SK-N-SH treated with all-trans-retinoic acid at 6 μM for 48 hours (cell line): ENCODE measurements around the gene R3HDM2.

ENCODE experiments used
- ATAC-seq: fragments of 200-7000 bp; cut with Tn5 transposase; 3 replicates; pipeline ENCODE4 v1.9.1; 2020; ENCODE audit warnings: mild to moderate bottlenecking, moderate library complexity
- ARNTL ChIP-seq: fragments of 450-650 bp; formaldehyde crosslinking; IDR thresholded peaks from 2 replicates; pipeline ENCODE4 v1.5.0; 2020; ENCODE audit warnings: low read depth, mild to moderate bottlenecking, moderate library complexity, borderline replicate concordance
- BACH2 ChIP-seq: fragments of 250-450 bp; sonication (Bioruptor Pico); IDR thresholded peaks from 2 replicates; pipeline ENCODE4 v1.9.0; 2021; ENCODE audit warnings: mild to moderate bottlenecking, borderline replicate concordance
- CREB5 ChIP-seq: fragments of 250-450 bp; sonication (Bioruptor Pico); IDR thresholded peaks from 2 replicates; pipeline ENCODE4 v1.5.1; 2020; ENCODE audit warnings: low read depth, mild to moderate bottlenecking, moderate library complexity
- CSDC2 ChIP-seq: fragments of 250-450 bp; sonication (Bioruptor Pico); IDR thresholded peaks from 2 replicates; pipeline ENCODE4 v1.5.0; 2020; ENCODE audit warnings: mild to moderate bottlenecking, moderate library complexity
- CSRNP3 ChIP-seq: fragments of 250-450 bp; sonication (Bioruptor Pico); IDR thresholded peaks from 2 replicates; pipeline ENCODE4 v1.5.1; 2021; ENCODE audit warnings: mild to moderate bottlenecking, moderate library complexity
- ESRRG ChIP-seq: fragments of 250-450 bp; sonication (Bioruptor Pico); IDR thresholded peaks from 2 replicates; pipeline ENCODE4 v1.6.1; 2021; ENCODE audit warnings: mild to moderate bottlenecking
- GLIS3 ChIP-seq: fragments of 250-450 bp; sonication (Bioruptor Pico); IDR thresholded peaks from 2 replicates; pipeline ENCODE4 v1.5.0; 2020; ENCODE audit warnings: mild to moderate bottlenecking, moderate library complexity
- ISL1 ChIP-seq: fragments of 250-450 bp; sonication (Bioruptor Pico); IDR thresholded peaks from 2 replicates; pipeline ENCODE4 v2.1.2; 2022; ENCODE audit warnings: mild to moderate bottlenecking, moderate library complexity
- OSR1 ChIP-seq: fragments of 250-450 bp; sonication (Bioruptor Pico); IDR thresholded peaks from 2 replicates; pipeline ENCODE4 v1.8.0; 2022; ENCODE audit warnings: moderate library complexity, mild to moderate bottlenecking, inconsistent platforms
- PATZ1 ChIP-seq: fragments of 250-450 bp; sonication (Bioruptor Pico); IDR thresholded peaks from 2 replicates; pipeline ENCODE4 v1.8.0; 2020; ENCODE audit warnings: mild to moderate bottlenecking, moderate library complexity, borderline replicate concordance
- PPARA ChIP-seq: fragments of 250-450 bp; sonication (Bioruptor Pico); IDR thresholded peaks from 2 replicates; pipeline ENCODE4 v1.5.0; 2020; ENCODE audit warnings: mild to moderate bottlenecking, borderline replicate concordance
- RARB ChIP-seq: fragments of 250-450 bp; sonication (Bioruptor Pico); IDR thresholded peaks from 2 replicates; pipeline ENCODE4 v1.8.0; 2021; ENCODE audit warnings: mild to moderate bottlenecking, moderate library complexity
- SNAI2 ChIP-seq: fragments of 250-450 bp; sonication (Bioruptor Pico); IDR thresholded peaks from 2 replicates; pipeline ENCODE4 v1.5.0; 2020; ENCODE audit warnings: mild to moderate bottlenecking, moderate library complexity
- TCF4 ChIP-seq: fragments of 250-450 bp; sonication (Bioruptor Pico); IDR thresholded peaks from 2 replicates; pipeline ENCODE4 v1.8.0; 2021; ENCODE audit warnings: mild to moderate bottlenecking, moderate library complexity, borderline replicate concordance
- TOX ChIP-seq: fragments of 250-450 bp; sonication (Bioruptor Pico); IDR thresholded peaks from 2 replicates; pipeline ENCODE4 v1.8.0; 2021; ENCODE audit warnings: mild to moderate bottlenecking, moderate library complexity, borderline replicate concordance
- TSHZ2 ChIP-seq: fragments of 250-450 bp; sonication (Bioruptor Pico); IDR thresholded peaks from 2 replicates; pipeline ENCODE4 v1.5.0; 2020; ENCODE audit warnings: mild to moderate bottlenecking, moderate library complexity
- ZC3H10 ChIP-seq: fragments of 250-450 bp; sonication (Bioruptor Pico); IDR thresholded peaks from 2 replicates; pipeline ENCODE4 v1.5.1; 2021; ENCODE audit warnings: mild to moderate bottlenecking, moderate library complexity
- ZFP3 ChIP-seq: fragments of 250-450 bp; sonication (Bioruptor Pico); IDR thresholded peaks from 2 replicates; pipeline ENCODE4 v1.5.0; 2020; ENCODE audit warnings: mild to moderate bottlenecking, moderate library complexity
- ZFP30 ChIP-seq: fragments of 450-650 bp; formaldehyde crosslinking; IDR thresholded peaks from 2 replicates; pipeline ENCODE4 v1.5.0; 2022; ENCODE audit warnings: mild to moderate bottlenecking, moderate library complexity
- ZNF70 ChIP-seq: fragments of 450-650 bp; formaldehyde crosslinking; IDR thresholded peaks from 2 replicates; pipeline ENCODE4 v1.5.0; 2020; ENCODE audit warnings: mild to moderate bottlenecking, moderate library complexity
- ZNF8 ChIP-seq: fragments of 450-650 bp; formaldehyde crosslinking; IDR thresholded peaks from 2 replicates; pipeline ENCODE4 v1.5.0; 2020; ENCODE audit warnings: mild to moderate bottlenecking, moderate library complexity

R3HDM2 gene

GRCh38 chr12:57211791-57212700 is 218.8 kb downstream of the R3HDM2 start:
- ATAC-seq: no peak
- TF ChIP-seq ZC3H10 (no peak), OSR1 (CRISPR knock-in tag) (no peak), BACH2 (CRISPR knock-in tag) (no peak), RARB (no peak), ESRRG (CRISPR knock-in tag) (no peak), PATZ1 (CRISPR knock-in tag) (no peak), CSDC2 (CRISPR knock-in tag) (no peak), TOX (CRISPR knock-in tag) (no peak), TCF4 (CRISPR knock-in tag) (no peak), ISL1 (CRISPR knock-in tag) (no peak), ZNF70 (no peak)

- no peak for TF ChIP-seq OSR1 (CRISPR knock-in tag)
- no peak for TF ChIP-seq PATZ1 (CRISPR knock-in tag)
- TF ChIP-seq CSRNP3 (CRISPR knock-in tag): no peak
- no peak for TF ChIP-seq ISL1 (CRISPR knock-in tag)
- no peak for TF ChIP-seq GLIS3
- no peak for TF ChIP-seq TCF4 (CRISPR knock-in tag)
- TF ChIP-seq SNAI2 (CRISPR knock-in tag): no peak
- TF ChIP-seq ESRRG (CRISPR knock-in tag): no peak
- no peak for TF ChIP-seq ZFP3 (CRISPR knock-in tag)
- TF ChIP-seq TSHZ2 (CRISPR knock-in tag): no peak
- TF ChIP-seq PPARA: no peak
- no peak for TF ChIP-seq ARNTL (CRISPR knock-in tag)
- TF ChIP-seq RARB: no peak
- TF ChIP-seq ZFP30: no peak
- TF ChIP-seq, all 23 proteins: peak for 0
- no peak for ATAC-seq
Observed at GRCh38 chr12:57210926-57211692, 219.7 kb downstream of the R3HDM2 start.

GRCh38 chr12:57210461-57210860 is 220.4 kb downstream of the R3HDM2 start:
- ATAC-seq: no peak
- TF ChIP-seq ZFP30 (no peak), TCF4 (CRISPR knock-in tag) (no peak), CREB5 (CRISPR knock-in tag) (no peak), ZNF8 (no peak), SNAI2 (CRISPR knock-in tag) (no peak), CSRNP3 (CRISPR knock-in tag) (no peak), PATZ1 (CRISPR knock-in tag) (no peak), RARB (no peak), CSDC2 (CRISPR knock-in tag) (no peak), GLIS3 (no peak), BACH2 (CRISPR knock-in tag) (no peak)
